ENCODE results near the gene ERP44.

Gene ERP44

GRCh38 chr9:100033877-100034551, 64.8 kb downstream of the ERP44 start:
- DNase-seq (ENCODE audit: low read depth), result no peak
- TF ChIP-seq CTCF (IDR thresholded peaks at IDR 0.05; ENCODE audit: low read depth, low read length, missing control alignments), result no peak
- in situ Hi-C loops (cut with HindIII; ENCODE audit: low sequenced_read_pairs), result no loop called here

GRCh38 chr9:100030548-100030947, 68.3 kb downstream of the ERP44 start:
- in situ Hi-C loops (cut with HindIII; ENCODE audit: low sequenced_read_pairs), result no loop called here
- no peak for TF ChIP-seq CTCF (IDR thresholded peaks at IDR 0.05; ENCODE audit: low read depth, low read length, missing control alignments)
- DNase-seq (ENCODE audit: low read depth), result no peak
- no peak overlapping the region for H3K4me3 ChIP-seq (ENCODE audit: low read depth, low read length)

More at GRCh38 chr9:100033877-100034551, 64.8 kb downstream of the ERP44 start:
- no peak overlapping the region for H3K4me3 ChIP-seq (ENCODE audit: low read depth, low read length)

- DNase-seq (ENCODE audit: low read depth), result no peak
- in situ Hi-C loops (cut with HindIII; ENCODE audit: low sequenced_read_pairs), result no loop called here
- no peak for TF ChIP-seq CTCF (IDR thresholded peaks at IDR 0.05; ENCODE audit: low read depth, low read length, missing control alignments)
- no peak overlapping the region for H3K4me3 ChIP-seq (ENCODE audit: low read depth, low read length)
These were observed 69.5 kb downstream of the ERP44 start for GRCh38 chr9:100029251-100029650.

GRCh38 chr9:100028201-100028784, 70.5 kb downstream of the ERP44 start:
- DNase-seq (ENCODE audit: low read depth), result peak; percentile 71
- H3K4me3 ChIP-seq (ENCODE audit: low read depth, low read length), result no peak overlapping the region
- in situ Hi-C loops (cut with HindIII; ENCODE audit: low sequenced_read_pairs), result no loop called here
- TF ChIP-seq CTCF (IDR thresholded peaks at IDR 0.05; ENCODE audit: low read depth, low read length, missing control alignments), result peak; percentile 99

- in situ Hi-C loops (cut with HindIII; ENCODE audit: low sequenced_read_pairs), result no loop called here
- no peak overlapping the region for H3K4me3 ChIP-seq (ENCODE audit: low read depth, low read length)
- TF ChIP-seq CTCF (IDR thresholded peaks at IDR 0.05; ENCODE audit: low read depth, low read length, missing control alignments), result no peak
- no peak for DNase-seq (ENCODE audit: low read depth)
These were observed 71.3 kb downstream of the ERP44 start for GRCh38 chr9:100027543-100027942.

GRCh38 chr9:100021931-100022330, 76.9 kb downstream of the ERP44 start:
- H3K4me3 ChIP-seq (ENCODE audit: low read depth, low read length), result no peak overlapping the region
- no peak for TF ChIP-seq CTCF (IDR thresholded peaks at IDR 0.05; ENCODE audit: low read depth, low read length, missing control alignments)
- in situ Hi-C loops (cut with HindIII; ENCODE audit: low sequenced_read_pairs), result no loop called here
- no peak for DNase-seq (ENCODE audit: low read depth)
